Panc1 (cell line): ENCODE results near the gene PIGK. TPM values are rescaled to one million over a fixed set of nuclear protein-coding genes. Genes with fewer than 3 reads are reported as not detected.
"Not testable (repeated sequence)": the region's sequence is repeated elsewhere in the genome, so short reads cannot be mapped to it uniquely, and the experiment has no call there.

Source experiments
- ATAC-seq: fragments of 200-7000 bp; cut with Tn5 transposase; 2 replicates; pipeline ENCODE4 v1.9.1; 2020; ENCODE audit warnings: mild to moderate bottlenecking, moderate library complexity
- BruUV-seq: library from RNA; stranded (reverse); fragments of 400-500 nt; replicated peaks from 2 replicates; lab custom pipeline; 2021; lab: Mats Ljungman, UMichigan
- CTCF ChIA-PET: fragments of 300-600 bp; sonication (Branson Sonifier 250); formaldehyde crosslinking; loops from one replicate; lab custom pipeline; 2022; ENCODE audit warnings: antibody characterized with exemption; lab: Charles Lee
- POLR2A ChIA-PET: fragments of 300-600 bp; sonication (Branson Sonifier 250); formaldehyde crosslinking; loops from one replicate; lab custom pipeline; 2022; ENCODE audit warnings: antibody characterized with exemption; lab: Charles Lee
- DNase-seq: peaks from one replicate; pipeline ENCODE4 v3.0.0-alpha.2; 2010; ENCODE audit warnings: low read depth, low spot score
- H3K27ac ChIP-seq: 2 replicates; pipeline ENCODE4 v1.5.1; 2011; ENCODE audit warnings: mild to moderate bottlenecking, low read length, inconsistent platforms
- H3K27me3 ChIP-seq: fragments of 200-500 bp; sonication (Bioruptor generic); 2 replicates; pipeline ENCODE4 v1.6.0; 2014; ENCODE audit warnings: low read length, inconsistent platforms; ENCODE audit not compliant: control insufficient read depth, insufficient read depth
- H3K36me3 ChIP-seq: fragments of 200-500 bp; sonication (Bioruptor generic); 2 replicates; pipeline ENCODE4 v1.5.1; 2014; ENCODE audit warnings: inconsistent platforms, mild to moderate bottlenecking, low read length, moderate library complexity; ENCODE audit not compliant: control insufficient read depth, insufficient read depth
- H3K4me1 ChIP-seq: 2 replicates; pipeline ENCODE4 v1.5.1; 2011; ENCODE audit warnings: inconsistent platforms, mild to moderate bottlenecking, low read length, moderate library complexity; ENCODE audit not compliant: control insufficient read depth, insufficient read depth
- H3K4me3 ChIP-seq, 2 experiments: 2 replicates each; pipeline ENCODE4 v1.5.1; 2011 to 2012; ENCODE audit warnings: low read depth in 2 of 2, low read length in 2 of 2, mild to moderate bottlenecking in 2 of 2, inconsistent platforms in 1 of 2, moderate library complexity in 1 of 2
- H3K9me3 ChIP-seq: fragments of 200-500 bp; sonication (Bioruptor generic); 2 replicates; pipeline ENCODE4 v1.5.1; 2014; ENCODE audit warnings: low read depth, mild to moderate bottlenecking, inconsistent platforms, low read length, moderate library complexity; ENCODE audit not compliant: control insufficient read depth, insufficient read depth
- POLR2AphosphoS5 ChIP-seq: IDR thresholded peaks from 2 replicates; pipeline ENCODE4 v1.6.1; 2012; ENCODE audit warnings: mild to moderate bottlenecking, low read depth, low read length, moderate library complexity
- SIN3A ChIP-seq: IDR thresholded peaks from 2 replicates; pipeline ENCODE4 v1.6.1; 2012; ENCODE audit warnings: low read depth, mild to moderate bottlenecking, low read length, moderate library complexity, borderline replicate concordance; ENCODE audit not compliant: insufficient read depth
- TCF7L2 ChIP-seq: IDR thresholded peaks from 2 replicates; pipeline ENCODE4 v1.6.1; 2011; ENCODE audit warnings: mild to moderate bottlenecking, low read depth, low read length, inconsistent platforms
- in situ Hi-C: cut with HindIII; loops from 2 replicates; pipeline ENCODE4 v1.10.0; 2016; ENCODE audit warnings: low sequenced_read_pairs, low pct_unique_long_range_greater_than_20kb
- intact Hi-C: fragments of 100-400 bp; cut with micrococcal nuclease; formaldehyde crosslinking; loops from one replicate; pipeline ENCODE4 v1.10.0; 2022; ENCODE audit not compliant: unreplicated experiment
- total RNA-seq: library from RNA; stranded (reverse); gene quantifications from one replicate; pipeline ENCODE4 v1.2.1, GENCODE V29; 2021; ENCODE audit not compliant: unreplicated experiment
- TF ChIP-seq, protein P1 (sequence below): fragments of 450-650 bp; IDR thresholded peaks from 2 replicates; pipeline ENCODE4 v1.5.1; 2017; ENCODE audit warnings: mild to moderate bottlenecking
- TF ChIP-seq, protein P2 (sequence below), 2 experiments: IDR thresholded peaks; 2 replicates each; pipeline ENCODE4 v1.6.1; 2011 to 2012; ENCODE audit warnings: low read depth in 2 of 2, control low read depth in 1 of 2, low read length in 1 of 2, mild to moderate bottlenecking in 1 of 2, moderate library complexity in 1 of 2; ENCODE audit not compliant: insufficient read depth in 1 of 2

PIGK gene
- total RNA-seq, 1 experiment from 2014 or later, result 26.8 TPM

DNA sequence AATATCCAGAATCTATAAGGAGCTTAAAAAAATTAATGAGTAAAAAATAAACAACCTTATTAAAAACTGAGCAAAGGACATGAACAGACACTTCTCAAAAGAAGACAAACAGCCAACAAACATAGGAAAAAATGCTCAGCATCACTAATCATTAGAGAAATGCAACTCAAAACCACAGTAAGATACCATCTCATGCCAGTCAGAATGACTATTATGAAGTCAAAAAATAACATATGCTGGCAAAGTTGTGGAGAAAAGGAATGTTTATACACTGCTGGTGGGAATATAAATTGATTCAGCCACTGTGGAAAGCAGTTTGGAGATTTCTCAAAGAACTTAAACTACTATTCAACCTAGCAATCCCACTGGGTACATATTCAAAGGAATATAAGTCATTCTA is 25.3 kb downstream of the PIGK start:
- H3K4me1 ChIP-seq, result no peaks in the 10 kb centered on the region
- H3K36me3 ChIP-seq, result no peaks in the 10 kb centered on the region
- TF ChIP-seq POLR2AphosphoS5 (no peak), TCF7L2 (no peak), SIN3A (no peak)
- TF ChIP-seq, protein P1, sequence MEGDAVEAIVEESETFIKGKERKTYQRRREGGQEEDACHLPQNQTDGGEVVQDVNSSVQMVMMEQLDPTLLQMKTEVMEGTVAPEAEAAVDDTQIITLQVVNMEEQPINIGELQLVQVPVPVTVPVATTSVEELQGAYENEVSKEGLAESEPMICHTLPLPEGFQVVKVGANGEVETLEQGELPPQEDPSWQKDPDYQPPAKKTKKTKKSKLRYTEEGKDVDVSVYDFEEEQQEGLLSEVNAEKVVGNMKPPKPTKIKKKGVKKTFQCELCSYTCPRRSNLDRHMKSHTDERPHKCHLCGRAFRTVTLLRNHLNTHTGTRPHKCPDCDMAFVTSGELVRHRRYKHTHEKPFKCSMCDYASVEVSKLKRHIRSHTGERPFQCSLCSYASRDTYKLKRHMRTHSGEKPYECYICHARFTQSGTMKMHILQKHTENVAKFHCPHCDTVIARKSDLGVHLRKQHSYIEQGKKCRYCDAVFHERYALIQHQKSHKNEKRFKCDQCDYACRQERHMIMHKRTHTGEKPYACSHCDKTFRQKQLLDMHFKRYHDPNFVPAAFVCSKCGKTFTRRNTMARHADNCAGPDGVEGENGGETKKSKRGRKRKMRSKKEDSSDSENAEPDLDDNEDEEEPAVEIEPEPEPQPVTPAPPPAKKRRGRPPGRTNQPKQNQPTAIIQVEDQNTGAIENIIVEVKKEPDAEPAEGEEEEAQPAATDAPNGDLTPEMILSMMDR, result no peak
- TF ChIP-seq, protein P2, sequence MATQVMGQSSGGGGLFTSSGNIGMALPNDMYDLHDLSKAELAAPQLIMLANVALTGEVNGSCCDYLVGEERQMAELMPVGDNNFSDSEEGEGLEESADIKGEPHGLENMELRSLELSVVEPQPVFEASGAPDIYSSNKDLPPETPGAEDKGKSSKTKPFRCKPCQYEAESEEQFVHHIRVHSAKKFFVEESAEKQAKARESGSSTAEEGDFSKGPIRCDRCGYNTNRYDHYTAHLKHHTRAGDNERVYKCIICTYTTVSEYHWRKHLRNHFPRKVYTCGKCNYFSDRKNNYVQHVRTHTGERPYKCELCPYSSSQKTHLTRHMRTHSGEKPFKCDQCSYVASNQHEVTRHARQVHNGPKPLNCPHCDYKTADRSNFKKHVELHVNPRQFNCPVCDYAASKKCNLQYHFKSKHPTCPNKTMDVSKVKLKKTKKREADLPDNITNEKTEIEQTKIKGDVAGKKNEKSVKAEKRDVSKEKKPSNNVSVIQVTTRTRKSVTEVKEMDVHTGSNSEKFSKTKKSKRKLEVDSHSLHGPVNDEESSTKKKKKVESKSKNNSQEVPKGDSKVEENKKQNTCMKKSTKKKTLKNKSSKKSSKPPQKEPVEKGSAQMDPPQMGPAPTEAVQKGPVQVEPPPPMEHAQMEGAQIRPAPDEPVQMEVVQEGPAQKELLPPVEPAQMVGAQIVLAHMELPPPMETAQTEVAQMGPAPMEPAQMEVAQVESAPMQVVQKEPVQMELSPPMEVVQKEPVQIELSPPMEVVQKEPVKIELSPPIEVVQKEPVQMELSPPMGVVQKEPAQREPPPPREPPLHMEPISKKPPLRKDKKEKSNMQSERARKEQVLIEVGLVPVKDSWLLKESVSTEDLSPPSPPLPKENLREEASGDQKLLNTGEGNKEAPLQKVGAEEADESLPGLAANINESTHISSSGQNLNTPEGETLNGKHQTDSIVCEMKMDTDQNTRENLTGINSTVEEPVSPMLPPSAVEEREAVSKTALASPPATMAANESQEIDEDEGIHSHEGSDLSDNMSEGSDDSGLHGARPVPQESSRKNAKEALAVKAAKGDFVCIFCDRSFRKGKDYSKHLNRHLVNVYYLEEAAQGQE (IDR thresholded peaks at IDR 0.05; ENCODE audit: insufficient read depth in 1 of 2, low read depth in 2 of 2, low read length in 1 of 2), result no peak
- DNase-seq (no peak), ATAC-seq (no peak)
- in situ Hi-C loops (no loop called here), intact Hi-C loops (no loop called here)
- H3K27ac ChIP-seq, result no peak overlapping the region
- ChIA-PET CTCF (interaction anchor here (0.6 kb wide), 1 partner anchor 872 kb away, joined by 3 read pairs; no protein-coding TSS in a partner anchor), POLR2A (interaction anchor here (0.6 kb wide), 1 partner anchor 368 kb away, joined by 13 read pairs; no protein-coding TSS in a partner anchor)
- no peak overlapping the region for H3K4me3 ChIP-seq
- no peaks in the 10 kb centered on the region for H3K27me3 ChIP-seq
- H3K9me3 ChIP-seq, result no peaks in the 10 kb centered on the region
- no TSS peak for BruUV-seq

DNA sequence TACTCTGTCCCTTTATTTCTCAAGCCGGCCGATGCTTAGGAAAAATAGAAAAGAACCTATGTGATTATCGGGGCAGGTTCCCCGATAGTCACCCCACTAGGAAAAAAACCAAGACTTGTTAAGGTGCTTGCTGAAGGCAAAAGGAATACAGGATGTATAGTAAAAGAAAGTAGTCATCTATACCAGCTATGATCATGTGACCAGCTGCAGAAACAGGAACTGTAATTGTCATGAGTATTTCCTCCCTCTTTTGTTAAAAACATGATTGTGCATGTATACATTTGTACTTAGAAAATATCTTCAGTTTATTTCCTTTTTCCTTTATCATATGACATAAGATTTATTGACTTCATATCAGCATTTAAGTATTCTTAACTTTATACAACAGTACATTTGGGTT is 30.5 kb downstream of the PIGK start:
- Histone ChIP-seq H3K4me3 (no peak overlapping the region), H3K4me1 (no peaks in the 10 kb centered on the region), H3K27me3 (no peaks in the 10 kb centered on the region), H3K36me3 (no peaks in the 10 kb centered on the region), H3K27ac (no peak overlapping the region), H3K9me3 (no peaks in the 10 kb centered on the region)
- BruUV-seq, result no TSS peak
- in situ Hi-C loops (no loop called here), intact Hi-C loops (no loop called here)
- TF ChIP-seq TCF7L2, result no peak
- no peak for TF ChIP-seq POLR2AphosphoS5
- TF ChIP-seq SIN3A, result no peak
- TF ChIP-seq, protein P1, result no peak
- TF ChIP-seq, protein P2 (IDR thresholded peaks at IDR 0.05; ENCODE audit: insufficient read depth in 1 of 2, low read depth in 2 of 2, low read length in 1 of 2), result no peak
- CTCF ChIA-PET, result no interaction called here
- ATAC-seq (no peak), DNase-seq (no peak)
- POLR2A ChIA-PET, result no interaction called here

GRCh38 chr1:77186907-77187306 is 32.3 kb downstream of the PIGK start:
- ATAC-seq, H3K36me3 ChIP-seq, CTCF ChIA-PET, BruUV-seq, H3K27me3 ChIP-seq, DNase-seq, H3K4me3 ChIP-seq, H3K9me3 ChIP-seq, POLR2A ChIA-PET, H3K27ac ChIP-seq, in situ Hi-C loops, intact Hi-C loops, H3K4me1 ChIP-seq: not testable (repeated sequence)
